NCI-H1105 treated with DMSO at 0.1 percent for 48 hours (cell line): ENCODE measurements around the gene ATP1B3.
"Not testable (repeated sequence)": the region's sequence is repeated elsewhere in the genome, so short reads cannot be mapped to it uniquely, and the experiment has no call there.

Source experiments
- DNase-seq: peaks from one replicate; lab custom pipeline; 2025; lab: John Stamatoyannopoulos, UW

ATP1B3 gene

DNA sequence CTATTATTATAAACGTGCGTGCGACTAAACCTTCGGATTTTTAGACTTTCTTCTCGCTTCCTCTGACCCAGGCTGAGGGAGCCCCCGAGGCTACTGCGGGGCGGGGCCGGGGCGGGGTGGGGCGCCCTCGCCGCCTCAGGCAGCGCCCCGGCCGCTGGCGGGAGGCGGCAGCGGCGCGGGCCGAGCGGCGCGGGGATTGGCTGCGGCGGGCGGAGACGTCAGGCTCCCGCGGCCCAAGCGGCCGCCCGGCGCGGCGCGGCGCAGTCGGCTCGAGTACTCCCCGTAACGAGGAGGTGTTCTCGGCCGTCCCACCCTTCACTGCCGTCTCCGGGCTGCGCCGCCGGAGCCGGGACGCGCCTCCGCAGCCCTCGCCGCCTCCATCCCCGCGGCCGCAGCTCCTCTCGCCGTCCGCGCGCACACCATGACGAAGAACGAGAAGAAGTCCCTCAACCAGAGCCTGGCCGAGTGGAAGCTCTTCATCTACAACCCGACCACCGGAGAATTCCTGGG, at the start of gene ATP1B3:
Gene ATP1B3, plus strand, starts transcription at position 263 of the 510 bp plus-strand sequence. Its CDS starts 159 bp downstream, at position 422.
- DNase-seq, result peak; percentile 90

DNA sequence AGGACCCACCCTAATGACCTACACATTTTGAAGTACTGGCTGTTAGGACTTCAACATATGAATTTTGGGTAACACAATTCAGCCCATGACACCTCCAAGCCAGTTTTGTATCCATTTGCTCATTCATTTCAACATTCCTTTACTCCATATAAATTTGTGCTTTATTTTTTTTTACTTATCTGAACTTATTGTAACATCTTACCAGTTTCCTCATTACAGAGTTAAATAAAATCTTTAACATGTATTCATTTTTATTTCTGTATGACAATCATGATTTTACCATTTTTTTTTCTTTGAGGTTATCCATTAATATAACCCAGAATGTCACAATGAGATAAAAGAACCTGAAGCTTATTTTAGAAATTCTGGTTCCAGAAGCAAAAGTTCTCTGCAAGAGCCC, 48.0 kb upstream of the ATP1B3 start:
- no peak for DNase-seq

- peak; percentile 61 for DNase-seq
Observed at GRCh38 chr3:141828890-141829289, 47.6 kb upstream of the ATP1B3 start.

DNA sequence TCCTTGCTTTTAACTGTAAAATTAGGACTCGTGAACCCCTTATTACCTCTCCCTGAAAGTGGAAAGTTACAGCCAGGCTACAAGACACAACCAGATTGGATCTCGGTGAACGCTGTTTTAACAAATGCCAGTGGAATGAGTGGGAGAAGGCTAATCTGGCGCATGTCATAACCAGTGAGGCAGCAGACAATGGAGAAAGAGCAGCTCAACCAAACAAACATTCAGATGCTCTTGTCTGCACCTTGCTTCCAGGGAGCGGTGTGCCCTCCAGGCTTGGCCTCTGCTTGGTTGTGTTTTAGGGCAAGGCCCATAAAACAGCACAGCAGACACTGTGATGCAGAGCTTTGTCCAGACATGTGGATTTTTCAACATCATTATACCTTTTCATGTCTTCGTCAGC, 45.9 kb upstream of the ATP1B3 start:
- DNase-seq, result no peak

GRCh38 chr3:141834292-141834691, 42.2 kb upstream of the ATP1B3 start:
- no peak for DNase-seq

DNA sequence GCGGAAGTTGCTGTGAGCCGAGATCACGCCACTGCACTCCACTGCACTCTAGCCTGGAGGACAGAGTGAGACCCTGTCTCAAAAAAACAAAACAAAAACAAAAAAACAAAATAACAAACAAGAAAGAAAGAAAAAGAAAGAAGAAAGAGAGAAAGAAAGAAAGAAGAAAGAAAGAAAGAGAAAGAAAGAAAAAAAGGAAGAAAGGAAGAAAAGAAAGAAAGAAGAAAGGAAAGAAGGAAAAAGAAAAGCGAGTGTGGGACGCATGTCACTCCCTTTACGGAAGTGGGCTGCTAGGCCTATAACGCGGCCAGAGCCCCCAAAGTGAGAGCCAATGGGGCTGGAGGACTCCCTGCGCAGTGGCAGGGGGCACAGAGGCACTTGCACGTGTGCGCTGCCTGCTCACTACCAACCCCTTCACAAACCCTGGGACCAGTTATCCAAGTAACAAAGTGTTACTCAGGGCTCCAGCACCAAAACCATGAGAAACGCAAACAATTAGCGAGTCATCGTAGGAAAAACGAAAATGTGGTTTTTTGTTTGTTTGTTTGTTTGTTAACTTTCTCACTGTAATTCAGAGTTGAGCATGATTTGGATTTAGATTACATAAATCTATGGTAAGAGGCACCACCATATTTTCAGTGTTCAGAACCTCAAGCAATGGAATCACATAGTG, 40.8 kb upstream of the ATP1B3 start:
- no peak for DNase-seq

DNA sequence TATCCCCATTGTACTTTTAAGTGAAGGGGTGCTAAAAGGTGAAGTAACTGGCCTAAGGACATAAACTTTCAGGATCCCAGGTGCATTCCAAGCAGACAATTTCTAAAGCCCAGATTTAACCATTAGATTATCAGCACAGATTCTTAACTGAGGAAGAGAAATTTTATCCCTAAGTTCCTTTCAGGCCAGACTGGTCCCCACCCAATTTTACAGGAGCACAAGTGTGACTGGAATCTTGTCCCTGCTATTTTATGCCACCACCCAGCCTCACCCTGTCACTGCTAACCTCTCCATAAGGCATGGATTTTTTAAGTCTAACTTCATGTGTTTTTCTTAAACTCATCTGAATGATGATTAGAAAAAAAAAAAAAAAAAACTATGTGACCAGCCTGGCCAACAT, 37.1 kb upstream of the ATP1B3 start:
- no peak for DNase-seq

GRCh38 chr3:141840737-141841544, 35.5 kb upstream of the ATP1B3 start:
- DNase-seq, result no peak

- no peak for DNase-seq
Observed at GRCh38 chr3:141844108-141844507, 32.3 kb upstream of the ATP1B3 start.

GRCh38 chr3:141844812-141845211, 31.6 kb upstream of the ATP1B3 start:
- DNase-seq, result no peak

DNA sequence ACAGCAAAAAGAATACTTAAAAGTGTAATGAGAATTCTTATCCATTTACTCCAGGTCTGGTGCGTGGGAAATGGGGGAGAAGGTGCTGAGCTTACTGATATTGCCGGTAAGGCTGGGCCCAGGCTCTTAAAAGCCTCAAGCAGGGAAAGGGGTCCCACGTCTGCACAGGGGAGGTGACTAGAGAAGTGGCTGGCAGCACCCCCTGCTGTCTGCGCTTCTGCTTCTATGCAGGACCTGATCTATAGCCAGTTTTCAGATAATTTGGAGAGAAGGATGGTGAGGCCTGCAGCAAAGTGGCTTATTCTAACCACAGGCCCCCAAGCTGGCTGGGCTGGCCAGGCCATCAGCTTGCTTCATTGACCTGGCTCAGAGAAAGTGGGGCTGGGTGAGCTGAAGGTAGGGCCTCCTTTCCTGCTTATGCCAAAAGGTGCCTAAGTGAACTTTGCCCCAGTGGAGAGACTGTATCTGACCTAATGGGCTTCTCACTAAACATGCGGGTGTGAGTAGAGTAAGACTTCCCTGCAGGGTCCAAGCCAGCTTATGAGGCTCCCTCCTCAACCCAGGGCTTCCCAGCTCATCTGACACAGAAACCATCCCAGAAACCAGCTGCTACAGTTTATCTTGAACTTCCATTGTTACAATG, 30.9 kb upstream of the ATP1B3 start:
- DNase-seq, result no peak

GRCh38 chr3:141846050-141846433, 30.4 kb upstream of the ATP1B3 start:
- DNase-seq, result no peak

GRCh38 chr3:141848159-141848748, 28.2 kb upstream of the ATP1B3 start:
- not testable (repeated sequence) for DNase-seq

- DNase-seq, result no peak
Observed at GRCh38 chr3:141849056-141849815, 27.2 kb upstream of the ATP1B3 start.

GRCh38 chr3:141851411-141851810, 25.0 kb upstream of the ATP1B3 start:
- DNase-seq, result no peak

GRCh38 chr3:141853081-141853601, 23.3 kb upstream of the ATP1B3 start:
- no peak for DNase-seq

DNA sequence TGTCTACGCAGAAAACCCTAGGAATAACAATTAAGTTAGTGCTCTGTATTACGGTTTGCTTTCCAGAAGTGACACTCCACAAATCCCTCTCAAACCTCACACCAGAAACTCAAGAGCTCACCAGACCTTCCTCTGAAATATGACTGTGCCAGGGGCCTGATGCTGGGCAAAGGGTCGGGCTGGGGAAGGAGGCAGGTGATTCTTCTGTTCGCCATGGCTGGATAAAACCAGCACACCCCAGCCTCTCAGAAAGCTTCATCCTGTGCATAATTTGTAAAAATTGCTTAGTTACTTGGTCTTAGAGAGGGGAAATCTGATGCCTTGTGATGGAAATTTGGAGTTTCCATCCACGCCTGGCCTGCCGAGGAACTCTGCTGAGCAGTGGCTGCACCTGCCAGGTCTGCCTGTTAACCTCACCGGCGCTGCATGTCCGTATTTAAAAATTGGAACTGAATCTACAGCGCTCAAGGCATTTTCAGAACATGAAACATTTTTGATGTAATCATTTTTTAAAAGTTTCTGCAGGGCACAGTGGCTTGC, 22.7 kb upstream of the ATP1B3 start:
- no peak for DNase-seq

DNA sequence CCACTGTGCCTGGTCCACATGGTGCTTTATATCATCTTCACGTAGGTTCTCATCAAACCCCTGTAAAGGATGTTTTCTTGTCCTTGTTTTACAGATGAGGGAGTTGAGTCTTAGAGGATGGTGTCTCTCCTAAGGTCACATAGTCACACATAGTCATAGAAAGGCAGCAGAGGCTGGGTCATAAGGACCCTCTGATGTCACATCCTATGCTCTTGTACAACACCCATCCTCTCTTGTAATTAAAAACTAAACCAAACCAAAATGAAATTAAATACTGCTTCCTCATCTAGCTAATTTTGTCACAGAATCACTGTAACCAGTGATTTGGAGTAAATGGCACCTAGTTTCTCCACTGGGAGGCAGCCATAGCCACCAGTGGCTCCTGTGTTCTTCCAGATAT, 21.8 kb upstream of the ATP1B3 start:
- DNase-seq, result no peak

GRCh38 chr3:141858312-141858711, 18.1 kb upstream of the ATP1B3 start:
- no peak for DNase-seq

- DNase-seq, result no peak
Observed at GRCh38 chr3:141859651-141860050, 16.8 kb upstream of the ATP1B3 start.

DNA sequence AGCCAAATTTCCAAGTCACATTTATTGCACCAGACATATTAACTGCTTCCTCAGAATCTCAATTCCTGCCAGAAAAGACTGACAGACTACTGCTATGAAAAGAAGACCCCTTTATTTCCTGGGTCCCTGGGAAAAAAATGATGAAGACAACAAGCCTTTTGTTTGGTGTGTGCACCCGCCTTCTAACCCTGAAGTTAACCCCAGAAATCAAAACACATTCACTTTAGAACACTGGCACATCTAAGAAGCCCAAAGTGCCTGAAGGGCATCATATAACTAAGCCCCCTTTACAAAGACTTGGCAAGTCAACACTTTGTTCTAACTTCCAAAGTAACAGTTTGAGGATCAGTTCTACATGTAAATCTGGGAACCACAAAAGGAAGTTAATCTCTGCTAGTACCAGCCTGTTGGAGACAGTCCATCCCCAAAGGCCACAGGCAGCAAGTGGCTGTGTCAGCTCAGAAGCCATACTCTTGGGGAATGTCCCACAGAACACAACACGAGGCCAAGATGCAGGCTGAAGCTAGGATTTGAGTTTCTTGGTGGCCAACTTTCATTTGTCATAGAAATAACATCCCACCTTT, 16.3 kb upstream of the ATP1B3 start:
- DNase-seq, result no peak
